ENCODE data around the gene PLXDC2.
A peak's percentile ranks its signal among the peaks of the same experiment; 100 is the strongest.

Gene PLXDC2

DNA sequence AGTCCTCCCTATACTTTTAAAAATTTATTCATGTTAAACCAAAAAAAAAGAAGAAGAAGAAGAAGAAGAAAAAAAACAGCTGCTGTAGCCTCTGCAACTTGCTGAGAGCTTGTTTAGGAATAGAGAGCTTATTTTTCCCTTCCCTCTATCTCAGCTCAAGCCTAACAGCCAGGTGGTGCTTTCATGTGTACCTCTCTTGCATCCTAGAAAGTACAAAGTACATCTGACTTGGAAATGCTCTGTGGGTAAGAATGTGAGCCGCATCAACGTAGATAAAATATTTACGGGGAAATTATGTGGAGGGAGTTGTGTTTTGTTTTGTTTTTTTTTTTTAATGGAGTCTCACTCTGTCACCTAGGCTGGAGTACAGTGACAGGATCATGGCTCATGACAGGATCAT is 99.6 kb downstream of the PLXDC2 start:
- DNase-seq: no peak

- DNase-seq: no peak
Measured at GRCh38 chr10:19917751-19918478, 101.7 kb downstream of the PLXDC2 start.

DNA sequence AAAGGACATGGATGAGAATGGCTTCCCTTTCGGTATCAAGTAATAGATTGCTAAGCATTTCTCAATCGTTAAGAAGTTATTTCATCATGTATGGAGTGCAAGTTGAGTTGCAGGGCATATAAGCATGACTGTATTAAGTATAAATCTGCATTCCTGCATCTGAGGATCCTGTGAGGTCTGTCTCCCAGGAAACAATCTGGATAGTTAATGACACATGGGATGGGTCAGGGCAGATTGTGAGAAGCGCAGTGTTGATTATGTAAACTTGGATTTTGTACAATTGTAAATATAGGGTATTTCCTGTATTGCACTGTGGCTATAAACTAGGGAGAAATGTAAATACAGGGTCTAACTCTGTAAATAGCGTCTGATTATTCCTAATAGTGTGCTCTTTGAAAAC is 102.6 kb downstream of the PLXDC2 start:
- no peak for DNase-seq

DNA sequence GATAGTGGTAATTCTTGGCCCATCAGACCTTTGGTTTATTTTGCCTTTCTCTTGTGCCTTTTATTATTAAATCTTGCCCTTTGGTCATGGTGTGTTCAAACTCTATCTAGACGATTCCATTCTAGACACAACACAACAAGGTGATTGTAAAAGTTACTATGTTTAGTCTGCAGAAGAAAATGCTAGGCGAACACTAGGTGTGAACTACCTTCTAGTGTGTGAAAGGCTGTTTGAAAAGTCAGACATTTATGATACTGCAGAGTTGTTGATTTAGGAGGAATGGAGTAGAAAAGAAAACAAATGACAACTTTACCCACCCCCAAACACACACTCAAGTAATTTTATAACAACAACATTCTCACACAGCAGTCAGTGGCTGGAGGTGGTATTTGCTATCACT is 103.4 kb downstream of the PLXDC2 start:
- DNase-seq: no peak

DNA sequence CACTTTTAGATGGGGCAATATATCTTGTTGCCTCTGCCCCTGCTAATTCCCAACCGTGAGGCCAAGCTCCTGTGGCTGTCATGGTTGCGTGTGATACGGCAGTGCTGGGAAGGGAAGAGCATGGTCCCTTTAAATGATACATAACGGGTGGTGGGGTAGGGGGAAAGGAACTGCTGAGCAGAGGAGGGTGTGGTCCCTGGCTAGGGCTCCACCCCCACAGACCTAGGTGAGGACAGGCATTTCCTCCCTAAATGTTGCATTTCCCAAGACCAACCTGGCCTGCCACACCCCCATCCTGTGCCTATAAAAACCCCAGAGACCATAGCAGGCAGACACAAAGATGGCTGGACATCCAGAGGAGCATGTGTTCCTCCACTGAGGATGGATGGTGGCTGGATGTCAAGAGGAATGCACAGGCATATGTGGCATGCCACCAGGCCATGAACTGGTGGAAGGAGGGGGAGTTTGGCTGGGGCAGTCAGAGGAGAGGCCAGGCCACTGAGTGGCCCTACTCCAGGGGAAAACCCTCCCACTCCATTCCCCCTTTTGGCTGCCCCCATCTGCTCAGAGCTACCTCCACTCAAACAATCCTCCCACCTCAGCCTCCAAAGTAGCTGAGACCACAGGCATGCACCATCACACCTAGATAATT is 104.0 kb downstream of the PLXDC2 start:
- DNase-seq: no peak

DNA sequence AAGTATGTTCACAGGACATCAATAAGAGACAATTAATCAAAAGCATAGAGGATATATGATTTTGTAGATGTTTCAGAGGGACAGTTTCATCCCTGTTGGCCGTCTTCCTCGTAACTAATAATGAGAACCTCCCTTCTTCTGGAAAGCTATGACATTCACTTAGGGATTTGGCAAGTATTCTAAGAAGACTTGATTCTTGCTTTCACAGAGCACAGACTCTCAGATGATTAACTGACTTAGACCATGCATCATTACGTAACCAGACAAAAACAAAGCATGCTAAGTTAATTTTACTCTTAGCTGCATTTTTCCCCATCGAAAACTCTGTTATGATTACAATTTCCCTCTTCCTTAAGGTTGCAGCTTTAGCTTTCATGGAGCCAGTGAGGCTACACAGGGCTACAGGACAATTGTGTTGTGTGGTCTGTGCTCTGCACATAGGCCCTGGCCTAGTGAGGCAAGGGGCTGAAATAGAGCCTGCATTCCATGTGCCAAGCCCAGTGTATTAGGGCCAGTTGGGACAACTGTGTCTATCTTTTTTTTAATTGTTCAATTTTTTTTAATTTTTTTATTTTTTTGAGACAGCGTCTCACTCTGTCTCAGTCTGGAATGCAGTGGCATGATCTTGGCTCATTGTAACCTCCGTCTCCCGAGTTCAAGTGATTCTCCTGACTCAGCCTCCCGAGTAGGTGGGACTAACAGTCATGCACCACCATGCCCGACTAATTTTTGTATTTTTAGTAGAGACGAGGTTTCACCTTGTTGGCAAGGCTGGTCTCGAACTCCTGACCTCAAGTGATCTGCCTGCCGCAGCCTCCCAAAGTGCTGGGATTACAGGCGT is 105.3 kb downstream of the PLXDC2 start:
- DNase-seq: no peak

- no peak for DNase-seq
Measured at GRCh38 chr10:19922236-19922963, 106.2 kb downstream of the PLXDC2 start.

DNA sequence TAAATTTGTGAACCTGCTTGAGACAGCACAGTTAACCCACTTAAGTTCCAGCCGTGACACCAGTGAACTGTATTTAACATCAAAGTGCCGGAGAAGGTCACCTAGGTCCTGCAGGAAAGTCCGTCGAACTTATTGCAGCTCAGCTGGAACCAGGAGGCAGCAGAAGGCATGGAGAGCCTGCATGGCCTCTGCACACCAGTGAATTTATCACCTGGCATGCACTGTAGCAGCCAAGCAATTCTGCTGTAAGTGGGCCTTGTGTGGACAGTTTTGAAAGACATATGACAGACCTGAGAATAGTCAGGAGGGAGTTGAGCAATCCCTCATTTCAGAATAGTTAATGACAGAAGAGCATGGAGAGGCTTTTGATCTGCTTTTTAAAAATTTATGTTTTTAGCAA is 108.8 kb downstream of the PLXDC2 start:
- no peak for DNase-seq

- no peak for DNase-seq
Measured at GRCh38 chr10:19928936-19929335, 112.7 kb downstream of the PLXDC2 start.

GRCh38 chr10:19929506-19930140 is 113.4 kb downstream of the PLXDC2 start:
- no peak for DNase-seq

DNA sequence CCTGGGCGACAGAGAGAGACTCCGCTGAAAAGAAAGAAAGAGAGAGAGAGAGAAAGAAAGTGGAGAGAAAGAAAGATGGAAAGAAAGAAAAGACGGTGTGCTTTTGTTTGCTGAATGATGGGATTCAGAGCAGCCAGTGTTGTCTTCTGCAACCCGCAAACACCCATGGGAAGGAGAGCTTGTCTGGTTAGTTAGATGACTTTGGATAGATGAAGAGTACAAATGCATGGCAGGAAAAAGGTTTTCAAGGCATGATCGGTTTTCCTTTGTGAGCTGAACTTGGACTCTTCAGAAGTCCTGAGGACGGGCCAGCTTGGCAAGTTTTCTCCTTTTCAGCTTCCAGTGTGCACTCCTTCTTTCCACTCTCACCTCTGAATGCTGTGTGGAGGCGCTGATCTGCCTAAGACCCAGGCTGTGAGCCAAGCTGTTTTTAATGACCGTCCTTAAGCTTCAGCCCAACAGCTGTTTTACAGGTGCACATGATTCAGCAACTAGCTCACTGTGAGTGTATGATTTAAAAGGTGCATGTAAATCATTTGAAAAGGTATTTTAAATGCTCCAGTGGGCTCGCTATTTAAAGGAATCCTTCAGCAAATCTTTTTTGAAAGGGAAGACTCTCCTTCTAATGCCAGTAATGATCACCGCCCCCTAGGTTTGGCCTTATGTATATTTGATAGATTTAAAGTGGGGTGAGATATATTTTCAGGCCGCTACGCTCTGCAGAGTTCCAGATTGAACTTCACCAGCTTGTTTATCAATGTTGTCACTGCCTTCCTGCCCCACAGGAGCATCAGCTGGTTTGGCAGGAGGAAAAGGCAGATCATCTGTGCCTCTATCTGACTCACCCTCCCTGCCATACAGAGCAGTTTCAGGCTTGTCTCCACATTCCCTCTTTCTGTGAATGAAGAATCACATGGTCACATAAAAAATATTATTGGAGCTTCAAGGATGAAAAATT is 115.0 kb downstream of the PLXDC2 start:
- DNase-seq: peak; percentile 36

DNA sequence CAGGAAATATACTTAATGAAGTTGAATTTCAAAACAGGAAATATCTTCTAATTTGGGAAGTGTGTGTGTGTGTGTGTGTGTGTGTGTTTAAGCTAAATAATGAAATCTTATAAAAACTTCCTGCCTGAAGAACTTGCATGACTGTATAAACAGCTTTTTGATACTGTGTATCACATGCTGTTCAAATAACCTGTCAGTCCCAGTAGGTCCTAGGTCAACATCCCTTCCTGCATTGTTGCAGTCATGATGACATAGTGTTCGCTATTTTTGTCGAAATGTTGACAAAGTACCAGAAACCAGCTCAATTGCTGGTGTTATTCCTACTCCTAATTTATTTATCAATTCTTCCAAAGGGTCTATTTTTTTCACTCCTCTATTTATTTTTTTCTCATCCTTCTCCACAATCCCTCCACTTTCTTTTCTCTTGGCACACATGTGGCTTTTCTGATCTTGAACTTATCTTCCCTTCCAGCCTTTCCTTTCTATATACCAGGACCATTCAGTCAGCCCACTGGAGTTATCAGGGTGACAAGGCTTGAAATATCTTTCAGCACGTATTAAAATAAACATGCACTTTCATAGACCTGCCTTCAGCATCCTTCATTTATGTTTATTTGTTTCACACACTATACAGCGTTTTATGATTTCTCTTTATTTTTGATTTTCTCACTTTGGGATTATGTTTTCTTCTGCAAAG is 115.8 kb downstream of the PLXDC2 start:
- DNase-seq: no peak

DNA sequence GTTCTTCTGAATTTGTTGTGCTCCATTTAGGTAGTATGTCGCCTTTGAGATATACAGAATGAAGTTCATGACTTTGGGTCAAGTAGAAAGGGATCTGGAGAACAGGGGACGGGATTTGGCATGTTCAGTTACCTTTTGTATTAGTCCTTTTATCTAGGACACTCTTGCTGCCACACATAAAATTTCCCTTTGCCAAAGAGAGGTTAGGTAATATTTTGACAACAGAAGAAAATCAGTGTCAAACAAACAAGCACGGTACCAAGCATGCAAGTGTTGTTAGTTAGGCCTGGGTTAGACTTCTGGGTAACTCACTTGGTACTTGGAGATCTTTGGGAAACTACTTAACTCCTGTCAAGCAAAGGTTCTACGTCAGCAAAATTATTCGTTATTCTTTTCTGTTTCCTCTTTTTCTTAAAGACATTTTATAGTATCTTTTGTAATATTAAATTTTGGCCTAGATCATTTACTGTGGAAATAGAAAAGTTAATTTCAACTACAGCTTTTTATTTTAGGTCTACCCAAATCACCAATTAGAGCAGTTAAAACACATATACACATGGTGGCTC is 116.7 kb downstream of the PLXDC2 start:
- no peak for DNase-seq

DNA sequence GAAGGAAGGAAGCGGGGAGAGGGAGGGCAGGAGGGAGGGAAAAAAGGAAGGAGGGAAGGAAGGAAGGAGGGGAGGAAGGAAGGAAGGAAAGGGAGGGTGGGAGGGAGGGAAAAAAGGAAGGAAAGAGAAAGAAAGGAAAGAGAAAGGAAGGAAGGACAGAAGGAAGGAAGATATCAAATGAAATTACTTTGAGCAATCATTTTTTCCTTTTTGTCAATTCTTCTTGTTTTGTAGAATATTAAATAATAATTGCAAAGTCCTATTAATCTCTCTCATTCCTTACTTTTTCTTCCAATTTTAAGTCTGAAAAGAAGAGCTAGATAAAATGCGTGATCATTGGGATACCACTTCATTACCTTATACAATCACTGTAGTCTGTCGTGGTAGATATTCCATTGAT is 117.5 kb downstream of the PLXDC2 start:
- DNase-seq: no peak

DNA sequence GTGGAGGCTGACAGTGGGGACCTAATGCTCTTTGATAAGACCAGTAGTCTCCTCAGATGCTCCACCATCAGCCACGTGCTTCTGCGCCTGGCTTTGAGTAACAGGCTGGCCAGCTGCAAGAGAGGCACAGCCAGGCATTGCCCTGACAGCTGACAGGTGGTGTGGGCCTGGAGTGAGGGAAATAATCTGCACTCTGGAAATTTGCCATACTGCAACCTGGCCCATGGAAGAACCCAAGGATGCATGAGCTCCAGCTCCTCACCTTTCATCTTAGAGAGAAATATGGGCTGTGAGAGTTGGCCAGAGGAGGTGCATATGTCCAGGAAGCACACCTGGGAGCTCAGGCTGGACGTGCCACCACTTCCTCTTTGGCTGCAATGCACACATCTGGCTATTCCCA is 118.9 kb downstream of the PLXDC2 start:
- no peak for DNase-seq

GRCh38 chr10:19936289-19936688 is 120.1 kb downstream of the PLXDC2 start:
- DNase-seq: no peak

GRCh38 chr10:19937989-19938388 is 121.8 kb downstream of the PLXDC2 start:
- DNase-seq: no peak

- DNase-seq: no peak
Measured at GRCh38 chr10:19941206-19941880, 125.1 kb downstream of the PLXDC2 start.

DNA sequence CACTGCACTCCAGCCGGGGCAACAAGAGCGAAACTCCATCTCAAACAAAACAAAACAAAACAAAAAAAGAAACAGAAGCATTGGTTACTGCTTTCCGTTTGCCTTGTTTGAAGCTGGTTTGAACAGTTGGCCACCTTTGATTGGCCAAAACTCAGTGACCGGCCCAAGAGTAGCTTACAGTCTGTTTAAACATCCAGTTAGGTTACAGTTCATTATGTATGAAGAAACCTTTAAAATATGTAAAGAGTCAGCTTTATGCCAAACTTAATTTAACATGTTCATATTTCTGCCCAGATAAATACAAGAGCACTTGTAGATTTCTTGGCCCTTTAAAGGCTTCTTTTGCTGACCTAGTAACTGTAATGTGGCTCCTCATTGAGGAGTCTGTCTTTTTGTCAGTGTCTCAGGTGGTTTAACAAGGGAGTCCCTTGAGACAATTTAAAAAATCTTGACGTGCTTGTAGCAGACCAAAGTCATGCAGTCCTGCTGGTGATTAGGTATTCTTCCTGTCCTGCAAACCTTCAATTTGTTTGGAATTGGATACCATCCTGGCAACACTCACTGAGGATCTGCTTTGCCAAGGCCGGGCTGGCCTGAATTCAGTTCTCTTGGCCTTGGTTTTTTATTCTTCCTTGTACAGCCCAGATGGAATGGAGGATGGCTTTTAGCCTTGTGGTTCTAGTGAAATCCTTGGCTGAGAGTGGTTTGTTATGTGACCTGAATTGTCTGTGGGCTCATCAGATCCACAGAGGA is 128.9 kb downstream of the PLXDC2 start:
- DNase-seq: no peak

All from NCI-H510A (cell line).